ENCODE results near the gene PM20D1.

DNA sequence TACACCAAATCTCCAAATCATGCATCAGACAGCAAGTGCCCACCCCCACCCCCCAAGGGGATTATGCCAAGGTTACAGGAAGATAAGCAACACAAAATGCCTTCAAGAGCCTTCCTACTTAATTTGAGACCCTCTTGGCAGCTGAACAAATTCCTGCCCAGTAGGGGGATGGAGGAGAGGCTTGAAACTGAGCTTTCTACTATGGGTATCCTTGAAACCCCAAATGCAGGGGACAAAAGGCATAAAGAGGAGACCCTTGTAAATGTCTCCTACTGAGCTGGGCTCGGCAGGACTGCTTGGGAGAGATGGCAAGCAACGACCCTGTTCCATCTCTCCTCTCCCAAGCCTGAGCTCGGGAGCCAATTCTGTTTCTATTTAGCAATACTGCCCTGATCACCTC, 40.5 kb downstream of the PM20D1 start:
- no peak for TF ChIP-seq SREBF2 (IDR thresholded peaks at IDR 0.05; ENCODE audit: low read length)
- TF ChIP-seq IKZF1 (conservative IDR thresholded peaks at IDR 0.05), result no peak
- no peak for TF ChIP-seq ETV6 (conservative IDR thresholded peaks at IDR 0.05 in 1 of 2, IDR thresholded peaks at IDR 0.05 in 1 of 2; ENCODE audit: borderline replicate concordance in 1 of 2, low read depth in 1 of 2)
- no peak for TF ChIP-seq SREBF1 (IDR thresholded peaks at IDR 0.05; ENCODE audit: low read length)
- no peak for TF ChIP-seq STAT1 (conservative IDR thresholded peaks at IDR 0.05)
- no peak for TF ChIP-seq POLR2A (IDR thresholded peaks at IDR 0.05; ENCODE audit: low read depth, low read length)
- TF ChIP-seq FOXM1 (IDR thresholded peaks at IDR 0.05; ENCODE audit: low read depth, low read length), result no peak
- TF ChIP-seq, protein P1, sequence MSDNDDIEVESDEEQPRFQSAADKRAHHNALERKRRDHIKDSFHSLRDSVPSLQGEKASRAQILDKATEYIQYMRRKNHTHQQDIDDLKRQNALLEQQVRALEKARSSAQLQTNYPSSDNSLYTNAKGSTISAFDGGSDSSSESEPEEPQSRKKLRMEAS (IDR thresholded peaks at IDR 0.05; ENCODE audit: low read depth, low read length), result no peak
- no peak for TF ChIP-seq EZH2 (IDR thresholded peaks at IDR 0.05; ENCODE audit: borderline replicate concordance, control insufficient read depth, low read depth, low read length)
- no peak for TF ChIP-seq TAF1 (IDR thresholded peaks at IDR 0.05; ENCODE audit: borderline replicate concordance, low read depth, low read length)
- TF ChIP-seq ASH2L (IDR thresholded peaks at IDR 0.05; ENCODE audit: borderline replicate concordance, low read depth), result no peak
- TF ChIP-seq, protein P2, sequence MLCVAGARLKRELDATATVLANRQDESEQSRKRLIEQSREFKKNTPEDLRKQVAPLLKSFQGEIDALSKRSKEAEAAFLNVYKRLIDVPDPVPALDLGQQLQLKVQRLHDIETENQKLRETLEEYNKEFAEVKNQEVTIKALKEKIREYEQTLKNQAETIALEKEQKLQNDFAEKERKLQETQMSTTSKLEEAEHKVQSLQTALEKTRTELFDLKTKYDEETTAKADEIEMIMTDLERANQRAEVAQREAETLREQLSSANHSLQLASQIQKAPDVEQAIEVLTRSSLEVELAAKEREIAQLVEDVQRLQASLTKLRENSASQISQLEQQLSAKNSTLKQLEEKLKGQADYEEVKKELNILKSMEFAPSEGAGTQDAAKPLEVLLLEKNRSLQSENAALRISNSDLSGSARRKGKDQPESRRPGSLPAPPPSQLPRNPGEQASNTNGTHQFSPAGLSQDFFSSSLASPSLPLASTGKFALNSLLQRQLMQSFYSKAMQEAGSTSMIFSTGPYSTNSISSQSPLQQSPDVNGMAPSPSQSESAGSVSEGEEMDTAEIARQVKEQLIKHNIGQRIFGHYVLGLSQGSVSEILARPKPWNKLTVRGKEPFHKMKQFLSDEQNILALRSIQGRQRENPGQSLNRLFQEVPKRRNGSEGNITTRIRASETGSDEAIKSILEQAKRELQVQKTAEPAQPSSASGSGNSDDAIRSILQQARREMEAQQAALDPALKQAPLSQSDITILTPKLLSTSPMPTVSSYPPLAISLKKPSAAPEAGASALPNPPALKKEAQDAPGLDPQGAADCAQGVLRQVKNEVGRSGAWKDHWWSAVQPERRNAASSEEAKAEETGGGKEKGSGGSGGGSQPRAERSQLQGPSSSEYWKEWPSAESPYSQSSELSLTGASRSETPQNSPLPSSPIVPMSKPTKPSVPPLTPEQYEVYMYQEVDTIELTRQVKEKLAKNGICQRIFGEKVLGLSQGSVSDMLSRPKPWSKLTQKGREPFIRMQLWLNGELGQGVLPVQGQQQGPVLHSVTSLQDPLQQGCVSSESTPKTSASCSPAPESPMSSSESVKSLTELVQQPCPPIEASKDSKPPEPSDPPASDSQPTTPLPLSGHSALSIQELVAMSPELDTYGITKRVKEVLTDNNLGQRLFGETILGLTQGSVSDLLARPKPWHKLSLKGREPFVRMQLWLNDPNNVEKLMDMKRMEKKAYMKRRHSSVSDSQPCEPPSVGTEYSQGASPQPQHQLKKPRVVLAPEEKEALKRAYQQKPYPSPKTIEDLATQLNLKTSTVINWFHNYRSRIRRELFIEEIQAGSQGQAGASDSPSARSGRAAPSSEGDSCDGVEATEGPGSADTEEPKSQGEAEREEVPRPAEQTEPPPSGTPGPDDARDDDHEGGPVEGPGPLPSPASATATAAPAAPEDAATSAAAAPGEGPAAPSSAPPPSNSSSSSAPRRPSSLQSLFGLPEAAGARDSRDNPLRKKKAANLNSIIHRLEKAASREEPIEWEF (IDR thresholded peaks at IDR 0.05; ENCODE audit: insufficient replicate concordance, low read depth, low read length), result no peak
- TF ChIP-seq, protein P3, sequence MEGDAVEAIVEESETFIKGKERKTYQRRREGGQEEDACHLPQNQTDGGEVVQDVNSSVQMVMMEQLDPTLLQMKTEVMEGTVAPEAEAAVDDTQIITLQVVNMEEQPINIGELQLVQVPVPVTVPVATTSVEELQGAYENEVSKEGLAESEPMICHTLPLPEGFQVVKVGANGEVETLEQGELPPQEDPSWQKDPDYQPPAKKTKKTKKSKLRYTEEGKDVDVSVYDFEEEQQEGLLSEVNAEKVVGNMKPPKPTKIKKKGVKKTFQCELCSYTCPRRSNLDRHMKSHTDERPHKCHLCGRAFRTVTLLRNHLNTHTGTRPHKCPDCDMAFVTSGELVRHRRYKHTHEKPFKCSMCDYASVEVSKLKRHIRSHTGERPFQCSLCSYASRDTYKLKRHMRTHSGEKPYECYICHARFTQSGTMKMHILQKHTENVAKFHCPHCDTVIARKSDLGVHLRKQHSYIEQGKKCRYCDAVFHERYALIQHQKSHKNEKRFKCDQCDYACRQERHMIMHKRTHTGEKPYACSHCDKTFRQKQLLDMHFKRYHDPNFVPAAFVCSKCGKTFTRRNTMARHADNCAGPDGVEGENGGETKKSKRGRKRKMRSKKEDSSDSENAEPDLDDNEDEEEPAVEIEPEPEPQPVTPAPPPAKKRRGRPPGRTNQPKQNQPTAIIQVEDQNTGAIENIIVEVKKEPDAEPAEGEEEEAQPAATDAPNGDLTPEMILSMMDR (IDR thresholded peaks at IDR 0.05 in 2 of 3, conservative IDR thresholded peaks at IDR 0.05 in 1 of 3; ENCODE audit: control insufficient read depth in 2 of 3, extremely low read depth in 1 of 3, insufficient read depth in 1 of 3, low read depth in 3 of 3, low read length in 3 of 3), result no peak
- no peak for TF ChIP-seq ZZZ3 (IDR thresholded peaks at IDR 0.05; ENCODE audit: control insufficient read depth, insufficient read length, low read depth)
